Measurements from ENCODE around the gene MARVELD1.

Gene MARVELD1

DNA sequence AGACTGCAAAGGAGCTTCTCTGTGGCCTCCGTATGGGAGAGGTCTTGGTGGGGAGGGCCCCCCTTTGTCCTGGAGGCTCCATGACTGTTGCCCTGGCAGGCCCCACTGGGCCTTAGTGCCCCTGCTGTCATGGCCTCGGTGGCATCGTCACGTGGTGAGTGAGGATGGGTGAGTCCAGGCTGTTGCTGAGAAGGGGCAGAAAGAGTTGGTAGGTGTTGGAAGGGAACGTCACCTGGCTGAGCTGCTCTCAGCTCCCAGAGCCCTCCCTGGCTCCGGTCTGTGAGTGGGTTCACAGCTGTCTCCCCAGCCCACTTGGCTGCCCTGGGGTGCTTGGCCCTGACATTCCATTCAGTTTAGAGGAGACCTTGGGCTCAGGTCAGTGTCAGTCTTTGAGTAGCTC is 42.2 kb downstream of the MARVELD1 start:
- DNase-seq (ENCODE audit: low spot score), result no peak

DNA sequence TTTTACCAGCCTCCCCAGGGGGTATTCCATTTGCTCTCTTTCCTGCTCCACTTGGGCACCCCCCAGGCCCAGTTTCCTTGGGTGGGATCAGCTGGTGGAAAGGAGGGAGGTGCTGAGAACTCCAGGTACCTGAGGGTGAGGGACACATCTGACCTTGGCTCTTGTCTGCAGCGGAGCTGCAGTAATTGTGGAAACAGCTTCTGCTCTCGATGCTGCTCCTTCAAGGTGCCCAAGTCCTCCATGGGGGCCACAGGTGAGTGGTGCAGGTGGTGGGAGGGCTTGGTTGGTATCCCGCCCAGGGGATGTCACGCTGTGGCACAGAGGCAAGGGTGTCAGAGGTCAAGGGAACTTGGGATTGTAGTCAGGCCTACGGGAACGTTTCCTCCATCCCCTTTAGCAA is 43.9 kb downstream of the MARVELD1 start:
- no peak for DNase-seq (ENCODE audit: low spot score)

DNA sequence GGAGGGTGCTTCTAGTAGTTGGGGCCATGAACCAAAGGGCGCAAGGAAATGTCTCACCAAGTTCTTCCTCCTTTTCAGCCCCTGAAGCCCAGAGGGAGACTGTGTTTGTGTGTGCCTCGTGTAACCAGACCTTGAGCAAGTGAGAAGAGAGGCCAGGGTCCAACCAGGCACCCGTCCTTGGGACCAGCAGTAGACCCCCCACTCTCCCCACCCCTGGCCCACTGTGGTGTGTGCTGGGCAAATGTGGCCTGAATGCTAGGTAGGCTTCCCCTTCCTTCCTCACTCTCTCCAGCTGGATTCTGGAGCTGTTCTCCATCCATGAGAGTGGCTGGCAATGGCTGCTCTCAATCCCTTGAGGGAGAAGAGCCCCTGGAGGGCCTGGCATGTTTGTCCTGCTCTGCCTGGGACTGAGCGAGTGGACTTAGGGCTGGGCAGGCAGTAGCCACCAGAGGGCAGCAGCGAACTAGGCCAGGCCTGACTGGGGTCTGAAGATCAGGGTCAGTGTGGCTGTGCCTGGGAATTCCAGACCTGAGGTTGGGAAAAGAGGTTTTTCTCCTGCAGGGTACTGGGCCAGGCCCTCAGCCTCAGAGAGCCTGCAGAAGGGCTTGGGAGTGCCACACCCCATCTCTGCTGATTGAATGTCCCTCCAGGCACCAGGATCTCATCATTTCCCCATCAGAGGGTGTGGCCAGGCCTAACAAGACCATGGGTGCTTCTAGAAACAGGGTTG is 45.8 kb downstream of the MARVELD1 start:
- peak; percentile 43 for DNase-seq (ENCODE audit: low spot score)

DNA sequence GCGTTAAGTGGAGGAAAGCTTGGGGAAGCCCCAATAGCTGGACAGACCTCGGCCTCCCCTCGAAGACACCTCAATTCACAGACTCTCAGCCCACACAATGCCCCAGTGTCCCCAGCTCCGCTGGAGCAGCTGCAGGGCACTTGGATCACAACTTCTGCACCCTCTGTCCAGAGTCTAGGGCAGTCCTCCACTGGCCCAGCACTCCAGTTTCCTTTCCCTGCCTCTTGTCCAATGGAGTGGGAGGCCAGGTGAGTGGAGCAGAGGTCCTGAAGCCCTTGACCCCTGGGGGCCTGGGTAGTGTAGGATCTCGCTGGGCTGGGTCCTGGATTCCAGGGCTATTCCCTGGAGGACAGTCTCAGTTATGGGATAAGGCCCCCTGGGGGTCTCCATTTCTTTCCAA is 46.4 kb downstream of the MARVELD1 start:
- no peak for DNase-seq (ENCODE audit: low spot score)

- DNase-seq (ENCODE audit: low spot score), result no peak
Observed at GRCh38 chr10:97760461-97761257, 47.1 kb downstream of the MARVELD1 start.

DNA sequence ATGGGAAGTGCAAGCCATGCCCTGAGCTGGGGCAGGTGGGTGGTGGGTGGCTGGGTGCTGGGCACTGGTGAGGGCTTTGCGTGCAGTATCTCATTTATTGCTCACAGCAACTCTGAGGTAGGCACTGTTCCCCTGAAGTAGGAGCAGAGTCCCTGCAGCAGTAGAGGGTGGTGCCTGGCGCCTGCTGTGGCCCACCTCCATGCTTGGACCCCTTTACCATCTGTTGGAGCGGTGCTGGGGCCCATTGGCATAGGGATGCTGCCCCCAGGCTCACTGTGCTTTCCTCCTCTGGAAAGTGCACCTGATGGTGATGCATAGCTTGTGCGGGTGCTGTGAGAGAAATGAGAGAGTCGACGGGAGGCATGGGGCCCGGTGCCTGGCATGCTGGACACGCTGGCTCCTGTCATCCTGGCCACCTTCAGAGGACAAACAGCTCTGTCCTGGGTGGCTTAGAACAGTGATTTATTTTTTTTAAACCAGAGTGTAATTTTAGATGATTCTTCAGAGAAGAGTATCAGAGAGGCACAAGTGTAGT is 47.9 kb downstream of the MARVELD1 start:
- no peak for DNase-seq (ENCODE audit: low spot score)

- DNase-seq (ENCODE audit: low spot score), result no peak
Observed at GRCh38 chr10:97762056-97762455, 48.5 kb downstream of the MARVELD1 start.

DNA sequence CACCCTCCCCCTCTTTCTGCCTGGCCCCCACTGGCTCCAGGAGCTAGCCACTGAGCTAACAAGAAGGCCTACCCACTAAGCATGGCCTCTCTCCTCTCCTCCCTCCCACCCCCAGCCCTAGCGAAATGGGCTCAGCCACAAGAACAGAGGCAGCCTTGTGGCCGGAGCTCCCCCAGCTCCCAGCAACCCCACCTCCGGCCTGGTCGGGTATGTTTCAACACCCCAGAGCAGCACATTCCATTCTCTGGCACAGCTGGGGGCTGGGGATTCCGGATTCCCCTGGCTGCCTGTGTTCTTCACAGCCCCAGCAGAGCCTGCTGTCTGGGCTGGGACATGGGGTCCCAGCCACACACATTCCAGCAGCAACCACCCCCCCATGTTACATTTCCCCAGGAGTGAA is 49.3 kb downstream of the MARVELD1 start:
- no peak for DNase-seq (ENCODE audit: low spot score)

- no peak for DNase-seq (ENCODE audit: low spot score)
Observed at GRCh38 chr10:97763411-97763810, 49.9 kb downstream of the MARVELD1 start.

DNA sequence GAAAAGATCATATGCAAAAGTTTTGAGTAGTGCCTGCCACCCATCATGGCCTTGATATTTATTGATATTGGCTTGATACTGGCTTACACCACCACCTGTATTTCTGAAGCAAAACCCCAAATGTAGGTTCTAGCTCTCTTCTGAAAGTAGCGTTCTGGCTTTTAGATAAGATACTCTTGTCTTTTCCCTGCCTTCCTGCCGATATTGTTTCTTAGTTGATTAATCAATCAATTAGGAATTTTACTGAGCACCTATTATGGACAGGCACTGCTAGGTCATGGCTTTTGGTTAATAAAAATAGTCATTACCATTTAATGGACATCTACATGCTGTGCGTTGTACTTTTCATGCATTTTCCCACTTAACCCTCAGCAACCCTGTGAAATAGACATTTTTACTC is 50.4 kb downstream of the MARVELD1 start:
- no peak for DNase-seq (ENCODE audit: low spot score)

- DNase-seq (ENCODE audit: low spot score), result no peak
Observed at GRCh38 chr10:97764519-97764931, 51.0 kb downstream of the MARVELD1 start.

GRCh38 chr10:97765201-97765600 is 51.7 kb downstream of the MARVELD1 start:
- no peak for DNase-seq (ENCODE audit: low spot score)

DNA sequence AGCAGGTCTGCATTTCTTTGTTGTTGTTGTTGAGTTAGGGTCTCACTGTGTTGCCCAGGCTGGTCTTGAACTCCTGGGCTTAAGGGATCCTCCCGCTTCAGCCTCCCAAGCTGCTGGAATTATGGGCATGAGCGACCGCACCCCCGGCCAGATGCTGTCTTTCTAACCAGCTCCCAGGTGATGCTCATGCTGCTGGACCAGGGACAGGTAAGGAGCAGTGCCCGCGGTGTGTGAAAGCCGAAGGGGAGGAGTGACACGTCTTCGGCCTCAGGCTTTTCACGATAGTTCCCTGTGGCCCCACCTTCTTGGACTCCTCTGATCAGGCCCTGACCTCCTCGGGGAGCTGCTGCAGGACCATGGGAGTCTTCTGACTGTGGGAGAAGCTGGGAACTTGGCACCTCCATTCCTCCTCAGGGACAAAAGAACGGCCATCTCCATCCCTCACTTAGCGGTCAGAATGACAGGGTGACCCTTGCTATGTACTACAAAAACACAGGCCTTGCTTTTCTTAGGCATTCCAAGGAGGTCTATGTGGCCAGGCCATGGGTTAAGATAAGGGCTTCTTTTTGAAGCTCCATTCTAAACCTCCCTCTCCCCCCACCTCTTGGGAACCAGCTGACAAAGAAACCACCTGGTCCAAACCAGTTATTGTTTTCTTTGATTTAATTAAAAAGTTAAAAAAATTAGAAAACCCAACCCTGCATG is 52.7 kb downstream of the MARVELD1 start:
- DNase-seq (ENCODE audit: low spot score), result no peak

DNA sequence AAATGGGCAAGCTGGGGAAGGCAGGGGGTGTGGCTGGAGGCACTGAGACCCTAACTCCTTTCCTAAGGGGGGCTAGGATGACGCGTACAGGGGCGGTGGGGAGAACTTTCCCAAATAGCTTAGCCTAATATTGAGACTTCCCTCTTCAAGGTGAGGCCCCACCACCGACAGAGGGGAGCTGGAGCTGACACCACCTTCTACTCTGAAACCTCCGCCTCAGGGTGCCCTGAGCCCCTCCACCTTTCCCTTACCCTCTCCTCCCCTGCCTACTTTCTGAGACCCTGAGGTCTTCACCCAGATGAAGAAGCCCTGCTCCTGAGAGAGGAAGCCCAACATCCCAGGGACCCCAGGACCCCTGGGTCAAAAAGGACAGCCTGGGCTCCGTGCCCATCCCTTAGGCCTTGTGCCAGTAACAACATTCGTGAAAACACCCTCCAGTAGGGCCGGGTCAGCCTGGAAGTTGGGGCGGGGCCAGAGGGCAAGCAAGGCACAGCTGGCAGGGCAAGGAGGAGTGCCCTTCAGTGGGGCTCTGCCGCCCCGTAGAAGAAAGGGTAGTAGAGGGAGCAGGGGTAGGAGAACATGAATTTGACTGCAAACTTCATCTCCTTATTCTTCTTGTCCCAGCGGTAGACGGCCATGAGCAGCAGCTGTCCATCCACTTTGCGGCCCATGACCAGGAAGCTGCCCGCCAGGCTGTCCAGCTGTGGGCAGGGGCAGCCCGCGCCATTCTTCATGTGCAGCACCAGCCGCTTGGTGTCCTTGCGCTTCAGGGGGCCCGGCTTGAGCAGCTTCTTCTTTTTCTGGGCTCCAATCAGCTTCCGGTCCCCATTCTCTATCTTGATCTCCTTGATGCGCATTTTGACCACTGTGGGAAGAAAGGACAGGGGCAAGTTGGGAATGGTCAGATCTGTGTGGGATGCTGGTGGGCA is 53.7 kb downstream of the MARVELD1 start:
- DNase-seq (ENCODE audit: low spot score), result no peak

Data from activated CD4-positive, alpha-beta T cell treated with anti-CD3 and anti-CD28 coated beads, Interleukin-2, Interleukin-4, amounts not matched to agents 100 ng/mL and 50 ng/mL, durations not matched to agents 16 hours and 8 hours (primary cell).